Endothelial cell of umbilical vein (primary cell): ENCODE results near the gene ALPL. TPM values are rescaled to one million over a fixed set of nuclear protein-coding genes. Genes with fewer than 3 reads are reported as not detected.

Experiments
- BruUV-seq: library from RNA; stranded (reverse); fragments of 400-500 nt; replicated peaks from 2 replicates; lab custom pipeline; 2021; lab: Mats Ljungman, UMichigan
- CTCF ChIA-PET: fragments of 300-600, 350-600 bp; sonication (Branson Sonifier 250); formaldehyde crosslinking; loops from one replicate; lab custom pipeline; 2021; ENCODE audit warnings: antibody characterized with exemption, inconsistent platforms; lab: Charles Lee
- POLR2A ChIA-PET: fragments of 300-600, 350-600 bp; sonication (Branson Sonifier 250); formaldehyde crosslinking; loops from one replicate; lab custom pipeline; 2021; ENCODE audit warnings: antibody characterized with exemption, inconsistent platforms; lab: Charles Lee
- DNase-seq: peaks from one replicate; pipeline ENCODE4 v3.0.0-alpha.2; 2011; ENCODE audit warnings: low read depth, low spot score
- FAIRE-seq: peaks from 2 replicates; lab custom pipeline; 2011; peaks lifted over from hg19 to GRCh38; lab: Jason Lieb, UNC
- H2AFZ ChIP-seq: 2 replicates; pipeline ENCODE4 v1.6.0; 2012; ENCODE audit warnings: low read depth, low read length, control low read depth, inconsistent platforms
- H3K27ac ChIP-seq: 2 replicates; pipeline ENCODE4 v1.5.1; 2011; ENCODE audit warnings: low read depth, mild to moderate bottlenecking, control low read depth, low read length, moderate library complexity; ENCODE audit not compliant: insufficient read depth
- H3K27me3 ChIP-seq, 2 experiments: 2 replicates each; pipeline versions ENCODE4 v1.6.0 to v1.6.1; 2011; ENCODE audit warnings: low read length in 2 of 2, mixed read lengths in 1 of 2; ENCODE audit not compliant: control insufficient read depth in 2 of 2, insufficient read depth in 2 of 2
- H3K36me3 ChIP-seq, 2 experiments: 2 replicates in 1 of 2; 3 replicates in 1 of 2; pipeline ENCODE4 v1.5.1; 2011; ENCODE audit warnings: low read length in 2 of 2, mild to moderate bottlenecking in 1 of 2, moderate library complexity in 1 of 2; ENCODE audit not compliant: control insufficient read depth in 2 of 2, insufficient read depth in 2 of 2; ENCODE audit errors: extremely low read depth in 1 of 2
- H3K4me1 ChIP-seq: 3 replicates; pipeline ENCODE4 v1.5.1; 2011; ENCODE audit warnings: mild to moderate bottlenecking, low read length; ENCODE audit not compliant: control insufficient read depth, insufficient read depth; ENCODE audit errors: extremely low read depth
- H3K4me2 ChIP-seq: 2 replicates; pipeline ENCODE4 v1.6.1; 2011; ENCODE audit warnings: low read length, control low read depth, mixed read lengths; ENCODE audit not compliant: insufficient read depth
- H3K4me3 ChIP-seq, 3 experiments: fragments of 200-600 bp in 1 of 3; sonication (generic), shearing (Covaris generic) in 1 of 3; replicated peaks in 1 of 3; 2 replicates each; pipeline ENCODE4 v1.5.1; 2011 to 2016; ENCODE audit warnings: control low read depth in 3 of 3, low read length in 3 of 3, mild to moderate bottlenecking in 2 of 3, inconsistent platforms in 1 of 3, low read depth in 1 of 3, moderate library complexity in 1 of 3; ENCODE audit not compliant: insufficient read depth in 1 of 3
- H3K79me2 ChIP-seq: 2 replicates; pipeline ENCODE4 v1.6.0; 2012; ENCODE audit warnings: low read length, inconsistent platforms; ENCODE audit not compliant: control insufficient read depth, insufficient read depth
- H3K9ac ChIP-seq: replicated peaks from 2 replicates; pipeline ENCODE3; 2011; ENCODE audit warnings: low read length, control low read depth; ENCODE audit not compliant: insufficient read depth; ENCODE audit errors: extremely low read depth
- H3K9me1 ChIP-seq: replicated peaks from 3 replicates; pipeline ENCODE4 v1.6.0; 2011; ENCODE audit warnings: mild to moderate bottlenecking, low read length; ENCODE audit not compliant: control insufficient read depth, insufficient read depth; ENCODE audit errors: extremely low read depth
- H3K9me3 ChIP-seq: replicated peaks from 2 replicates; pipeline ENCODE4 v1.5.1; 2012; ENCODE audit warnings: low read length, inconsistent platforms; ENCODE audit not compliant: control insufficient read depth, insufficient read depth
- H4K20me1 ChIP-seq: replicated peaks from 2 replicates; pipeline ENCODE3; 2011; ENCODE audit warnings: mild to moderate bottlenecking, low read length; ENCODE audit not compliant: control insufficient read depth, insufficient read depth; ENCODE audit errors: extremely low read depth
- CTCF ChIP-seq, 2 donors: IDR thresholded peaks; 1 replicate in 1 of 2; 2 replicates in 1 of 2; pipeline ENCODE4 v1.5.1; 2011; ENCODE audit warnings: low read length in 2 of 2, mild to moderate bottlenecking in 2 of 2, moderate library complexity in 2 of 2, control low read depth in 1 of 2, inconsistent platforms in 1 of 2, low read depth in 1 of 2; ENCODE audit not compliant: insufficient read depth in 1 of 2; ENCODE audit errors: extremely low read depth in 1 of 2
- EZH2 ChIP-seq: IDR thresholded peaks from 2 replicates; pipeline ENCODE4 v1.6.1; 2012; ENCODE audit warnings: borderline replicate concordance, low read depth, mild to moderate bottlenecking, moderate library complexity, low read length, inconsistent platforms; ENCODE audit not compliant: severe bottlenecking
- FOS ChIP-seq: IDR thresholded peaks from 2 replicates; pipeline ENCODE4 v1.6.1; 2011; ENCODE audit warnings: mild to moderate bottlenecking, low read length, moderate library complexity, borderline replicate concordance; ENCODE audit not compliant: insufficient read depth
- GATA2 ChIP-seq: IDR thresholded peaks from 2 replicates; pipeline ENCODE4 v1.7.0; 2011; ENCODE audit warnings: low read depth, mild to moderate bottlenecking, moderate library complexity, mixed read lengths, low read length; ENCODE audit not compliant: insufficient read length, insufficient read depth
- JUN ChIP-seq: IDR thresholded peaks from 2 replicates; pipeline ENCODE4 v1.6.1; 2011; ENCODE audit warnings: borderline replicate concordance, low read depth; ENCODE audit not compliant: insufficient read length, insufficient read depth
- MAX ChIP-seq: IDR thresholded peaks from 2 replicates; pipeline ENCODE4 v1.6.1; 2011; ENCODE audit not compliant: insufficient read depth, insufficient read length
- MYC ChIP-seq: IDR thresholded peaks from one replicate; pipeline ENCODE4 v1.6.1; 2011; ENCODE audit warnings: mild to moderate bottlenecking, low read depth, low read length
- POLR2A ChIP-seq: IDR thresholded peaks from 2 replicates; pipeline ENCODE4 v1.6.1; 2012; ENCODE audit warnings: low read depth, mild to moderate bottlenecking, control low read depth, low read length
- POLR2AphosphoS5 ChIP-seq: IDR thresholded peaks from 2 replicates; pipeline ENCODE4 v1.6.1; 2012; ENCODE audit warnings: low read depth, mild to moderate bottlenecking, control low read depth, low read length, moderate library complexity; ENCODE audit not compliant: insufficient read depth
- dilution Hi-C: fragments of 300-500 bp; cut with MboI; formaldehyde crosslinking; loops from one replicate; pipeline ENCODE4 v1.15.0; 2019; ENCODE audit warnings: low sequenced_read_pairs; ENCODE audit not compliant: extremely low pct_ligation_motif_present
- intact Hi-C: fragments of 100-400 bp; cut with micrococcal nuclease; formaldehyde crosslinking; loops from one replicate; pipeline ENCODE4 v1.10.0; 2022
- polyA plus RNA-seq, 4 experiments: library from polyadenylated mRNA; depleted of rRNA in 3 of 4; stranded (reverse) in 3 of 4; unstranded in 1 of 4; fragments of >200 nt; gene quantifications; 2 replicates each; pipeline versions ENCODE4 v1.2.1 to v1.2.3, GENCODE V29; 2011 to 2012; ENCODE audit warnings: missing spikeins in 1 of 4
- total RNA-seq: library from RNA; stranded (reverse); gene quantifications from 2 replicates; pipeline ENCODE4 v1.2.3, GENCODE V29; 2021

Gene ALPL
- total and polyA plus RNA-seq, 2 donors (not counting 3 experiments of a cell fraction or from before 2014, with no cell fraction given), result 0.38 to 0.92 TPM

GRCh38 chr1:21531241-21531640, 22.0 kb downstream of the ALPL start:
- no peak overlapping the region for H3K4me3 ChIP-seq
- no peaks in the 10 kb centered on the region for H3K9me1 ChIP-seq
- dilution Hi-C loops, result no loop called here
- ChIA-PET CTCF (interaction anchor here (1.5 kb wide), 1 partner anchor 161 kb away, joined by 6 read pairs; no protein-coding TSS in a partner anchor), POLR2A (no interaction called here)
- H2AFZ ChIP-seq, result no peak overlapping the region
- TF ChIP-seq EZH2 (no peak), POLR2A (no peak), MYC (no peak), MAX (no peak), CTCF (IDR thresholded peaks at IDR 0.05; ENCODE audit: extremely low read depth in 1 of 2, insufficient read depth in 1 of 2, low read depth in 1 of 2, low read length in 2 of 2) (no peak), GATA2 (no peak), POLR2AphosphoS5 (no peak), FOS (no peak), JUN (no peak)
- FAIRE-seq (no peak), DNase-seq (no peak)
- H3K27me3 ChIP-seq, result peaks cover 9 to 15% of the 10 kb centered on the region in 2 experiments
- H4K20me1 ChIP-seq, result no peaks in the 10 kb centered on the region
- H3K9me3 ChIP-seq, result no peaks in the 10 kb centered on the region
- H3K79me2 ChIP-seq, result no peaks in the 10 kb centered on the region
- H3K4me2 ChIP-seq, result no peak overlapping the region
- H3K4me1 ChIP-seq, result no peaks in the 10 kb centered on the region
- no peak overlapping the region for H3K27ac ChIP-seq
- BruUV-seq, result no TSS peak
- no peak overlapping the region for H3K9ac ChIP-seq
- no peaks in the 10 kb centered on the region for H3K36me3 ChIP-seq
- intact Hi-C loops, result no loop called here
